GM19351 (cell line): ENCODE results near the gene ENTPD8.
"Not testable (repeated sequence)": the region's sequence is repeated elsewhere in the genome, so short reads cannot be mapped to it uniquely, and the experiment has no call there.

Experiments used
- ATAC-seq: cut with Tn5 transposase; IDR thresholded peaks from one replicate; pipeline ENCODE4 v1.9.1; 2021; ENCODE audit warnings: mild to moderate bottlenecking, moderate library complexity; ENCODE audit not compliant: unreplicated experiment

Gene ENTPD8

DNA sequence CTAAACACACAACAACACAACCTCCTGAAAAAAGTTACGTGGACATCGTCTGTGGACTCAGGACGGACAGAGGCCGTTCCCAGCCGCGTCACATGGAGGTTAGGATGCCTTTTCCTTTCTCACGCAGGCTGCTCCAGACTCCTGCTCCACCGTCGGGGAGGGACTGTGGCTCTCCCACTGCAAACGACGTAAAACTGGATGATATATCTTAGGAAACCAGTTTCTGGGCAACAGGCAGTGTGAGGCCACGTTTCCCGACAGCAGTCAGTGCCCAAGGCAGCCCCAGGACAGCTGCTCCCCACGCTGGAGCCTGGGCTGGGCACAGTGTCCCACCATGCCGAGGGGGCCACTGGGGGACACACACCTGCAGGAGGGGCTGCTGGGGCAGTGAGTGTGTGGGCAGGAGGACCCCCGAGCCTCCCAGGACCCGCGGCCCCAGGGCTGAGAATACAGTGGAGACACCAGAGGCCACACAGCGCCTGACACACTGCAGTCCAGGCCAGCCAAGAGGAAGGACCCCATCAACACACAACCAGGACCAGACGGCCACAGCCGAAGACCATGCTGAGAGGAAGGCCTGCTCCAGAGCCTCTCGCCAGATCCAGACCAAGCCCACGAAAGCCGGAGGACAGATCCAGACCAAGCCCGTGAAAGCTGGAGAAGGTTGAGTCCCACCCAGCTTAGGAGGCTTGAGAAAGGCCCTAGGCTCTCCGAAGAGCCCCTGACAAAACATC, 44.4 kb downstream of the ENTPD8 start:
- no peak for ATAC-seq

DNA sequence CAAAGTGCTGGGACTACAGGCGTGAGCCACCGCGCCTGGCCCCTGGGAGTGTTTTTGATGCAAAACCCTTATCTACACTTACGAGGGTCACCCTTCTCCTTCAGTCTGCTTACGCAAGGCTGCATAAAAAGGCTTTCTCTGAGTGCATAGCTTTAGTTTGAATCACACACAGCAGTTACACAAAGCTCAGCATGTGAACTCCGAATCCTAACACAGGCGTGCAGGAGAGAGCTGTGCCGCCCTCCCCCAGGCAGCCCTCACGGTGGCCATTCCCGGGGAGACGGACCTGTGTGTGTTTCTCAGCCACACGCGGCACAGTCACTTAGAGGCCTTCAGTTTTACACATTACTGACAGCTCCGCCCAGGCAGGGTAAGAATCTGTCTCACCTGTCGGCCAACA, 44.9 kb downstream of the ENTPD8 start:
- no peak for ATAC-seq

DNA sequence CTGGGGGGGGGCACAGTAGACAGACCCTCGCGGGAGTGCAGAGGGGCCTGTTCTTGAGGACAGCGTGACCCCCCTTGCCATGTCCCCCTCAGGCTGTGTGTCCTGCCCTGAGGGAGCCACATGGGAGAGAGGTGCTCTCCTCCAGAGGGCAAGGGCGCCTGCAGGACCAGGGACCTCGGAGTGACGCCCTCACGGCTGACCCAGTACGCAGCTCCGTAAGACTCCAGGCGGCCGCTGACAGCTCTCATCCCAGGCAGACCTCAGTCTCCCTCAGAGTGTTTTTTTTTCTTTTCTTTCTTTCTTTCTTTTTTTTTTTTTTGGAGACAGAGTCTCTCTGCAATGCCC, 45.5 kb downstream of the ENTPD8 start:
- no peak for ATAC-seq

DNA sequence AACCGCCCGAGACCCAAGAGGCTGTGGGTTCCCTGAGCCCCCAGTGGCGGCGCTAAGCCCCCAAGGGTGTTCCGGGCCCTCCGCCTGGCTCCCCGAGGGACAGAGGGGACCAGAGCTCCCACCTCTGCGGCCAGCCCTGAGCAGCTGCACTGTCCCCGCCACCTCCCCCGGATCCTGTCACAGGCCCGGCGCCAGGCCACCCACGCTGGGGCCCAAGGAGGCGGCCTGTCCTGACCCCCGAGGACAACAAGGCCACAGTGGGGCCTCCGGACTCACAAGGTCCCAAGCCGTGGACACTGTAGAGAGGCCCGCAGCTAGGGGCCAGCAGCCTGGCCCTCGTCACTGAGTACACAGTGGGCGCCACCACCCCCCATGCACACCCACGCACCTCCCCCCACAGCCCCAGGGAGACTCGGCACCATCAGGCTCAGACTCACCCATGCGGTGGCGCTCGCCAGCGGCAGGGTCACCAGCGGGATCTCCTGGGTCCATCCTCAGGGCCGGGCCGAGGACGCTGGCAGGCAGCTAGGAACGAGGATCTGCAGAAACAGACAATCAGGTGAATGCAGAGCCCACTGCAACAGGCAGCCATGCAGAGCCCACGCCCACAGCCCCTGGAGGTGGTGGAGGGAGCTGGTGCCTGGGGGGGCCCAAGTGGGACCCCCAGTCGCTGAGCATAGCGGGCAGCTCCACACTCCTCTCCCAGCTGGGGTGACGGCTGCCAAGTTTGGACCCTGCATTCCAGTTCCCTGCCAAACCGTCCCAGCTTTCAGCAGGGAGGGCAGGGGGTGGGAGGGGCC, 46.1 kb downstream of the ENTPD8 start:
- no peak for ATAC-seq

DNA sequence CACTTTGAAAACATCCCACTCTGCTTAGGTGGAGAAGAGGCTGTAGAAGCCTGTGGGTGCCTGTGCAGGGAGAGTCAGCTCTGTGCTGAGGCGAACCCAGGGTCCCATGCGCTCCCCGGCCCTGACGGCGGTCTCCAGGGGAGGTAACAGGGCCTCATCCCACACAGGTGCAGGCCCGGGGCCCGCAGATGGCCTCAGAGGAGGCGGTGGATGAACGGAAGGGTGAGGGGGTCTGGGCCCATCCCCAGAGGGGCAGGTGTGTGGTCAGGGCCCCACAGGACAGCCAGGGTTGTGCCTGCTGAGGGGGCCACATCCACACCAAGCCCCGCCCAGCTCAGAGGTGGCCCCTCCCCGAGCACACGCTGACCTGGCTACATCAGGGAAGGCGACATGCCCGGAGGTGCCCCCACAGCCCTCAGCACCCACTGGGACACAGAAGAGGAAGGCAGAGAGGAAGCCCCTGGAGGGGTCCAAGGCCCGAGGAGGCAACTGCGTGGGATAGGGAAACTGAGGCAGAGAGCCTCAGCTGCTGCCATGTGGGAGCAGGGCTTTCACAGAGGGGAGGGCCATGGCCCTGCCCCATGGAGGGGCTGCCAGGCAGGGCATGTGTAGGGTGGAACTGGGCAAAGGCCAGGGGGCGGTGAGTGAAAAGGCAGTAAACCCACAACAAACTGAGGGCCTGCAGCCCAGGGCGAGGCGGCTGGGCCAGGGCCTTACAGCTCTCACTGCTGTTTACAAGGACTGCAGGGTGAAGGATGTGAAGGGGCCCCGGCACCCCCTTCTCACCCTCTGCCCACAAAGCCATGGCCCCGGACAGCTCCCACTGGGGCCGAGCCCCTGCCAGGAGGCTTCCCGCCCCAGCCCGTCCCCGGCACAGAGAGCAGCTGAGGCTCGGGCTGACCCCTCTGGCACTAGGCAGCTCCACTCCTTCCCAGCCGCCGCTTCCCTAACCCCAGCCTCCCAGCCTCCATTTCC, 47.7 kb downstream of the ENTPD8 start:
- no peak for ATAC-seq

DNA sequence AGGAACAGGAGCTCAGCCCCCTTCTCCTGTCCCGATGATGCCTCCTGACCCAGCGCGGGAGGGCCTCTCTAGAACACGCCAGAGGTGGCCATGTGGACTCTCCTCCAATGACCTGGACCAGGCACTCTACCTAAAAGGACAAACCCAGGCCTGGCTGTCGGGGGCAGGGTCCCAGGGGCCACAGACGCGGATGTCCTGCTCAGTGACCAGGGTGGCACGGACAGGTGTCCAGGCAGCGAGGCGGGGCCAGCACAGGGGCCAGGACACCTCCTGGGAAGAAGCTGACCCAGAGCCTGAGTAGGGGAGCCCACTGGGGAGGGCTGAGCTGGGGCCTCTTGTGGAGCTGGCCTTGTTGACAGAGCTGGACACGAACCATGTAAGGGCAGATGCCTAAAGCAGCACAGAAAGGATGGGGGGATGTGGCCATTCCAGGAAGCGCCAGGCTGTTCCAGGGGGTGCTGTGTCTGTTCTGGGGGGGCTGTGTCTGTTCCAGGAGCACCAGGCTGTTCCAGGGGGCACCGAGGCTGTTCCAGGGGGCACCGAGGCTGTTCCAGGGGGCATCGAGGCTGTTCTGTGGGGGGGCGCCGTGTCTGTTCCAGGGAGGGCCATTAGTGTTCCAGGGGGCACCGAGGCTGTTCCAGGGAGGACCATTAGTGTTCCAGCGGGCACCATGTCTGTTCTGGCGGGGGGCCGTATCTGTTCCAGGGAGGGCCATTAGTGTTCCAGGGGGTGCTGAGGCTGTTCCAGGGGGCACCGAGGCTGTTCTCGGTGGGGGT, 48.7 kb downstream of the ENTPD8 start:
- no peak for ATAC-seq

DNA sequence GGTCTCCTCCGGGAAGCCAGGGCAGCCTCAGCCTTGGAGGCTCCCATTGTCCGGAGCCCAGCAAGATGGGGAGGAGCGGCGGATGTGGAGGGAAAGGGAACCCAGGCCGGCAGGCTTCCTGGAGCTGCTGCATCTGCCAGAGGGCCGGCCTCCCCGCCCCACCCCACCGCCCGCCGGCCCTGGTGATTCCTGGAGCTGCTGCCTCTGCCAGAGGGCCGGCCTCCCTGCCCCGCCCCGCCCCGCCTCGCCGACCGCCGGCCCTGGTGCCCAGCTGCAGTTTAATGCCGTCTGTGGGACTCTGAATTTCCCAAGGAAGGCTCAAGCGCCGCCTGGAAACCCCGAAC, 49.8 kb downstream of the ENTPD8 start:
- no peak for ATAC-seq

DNA sequence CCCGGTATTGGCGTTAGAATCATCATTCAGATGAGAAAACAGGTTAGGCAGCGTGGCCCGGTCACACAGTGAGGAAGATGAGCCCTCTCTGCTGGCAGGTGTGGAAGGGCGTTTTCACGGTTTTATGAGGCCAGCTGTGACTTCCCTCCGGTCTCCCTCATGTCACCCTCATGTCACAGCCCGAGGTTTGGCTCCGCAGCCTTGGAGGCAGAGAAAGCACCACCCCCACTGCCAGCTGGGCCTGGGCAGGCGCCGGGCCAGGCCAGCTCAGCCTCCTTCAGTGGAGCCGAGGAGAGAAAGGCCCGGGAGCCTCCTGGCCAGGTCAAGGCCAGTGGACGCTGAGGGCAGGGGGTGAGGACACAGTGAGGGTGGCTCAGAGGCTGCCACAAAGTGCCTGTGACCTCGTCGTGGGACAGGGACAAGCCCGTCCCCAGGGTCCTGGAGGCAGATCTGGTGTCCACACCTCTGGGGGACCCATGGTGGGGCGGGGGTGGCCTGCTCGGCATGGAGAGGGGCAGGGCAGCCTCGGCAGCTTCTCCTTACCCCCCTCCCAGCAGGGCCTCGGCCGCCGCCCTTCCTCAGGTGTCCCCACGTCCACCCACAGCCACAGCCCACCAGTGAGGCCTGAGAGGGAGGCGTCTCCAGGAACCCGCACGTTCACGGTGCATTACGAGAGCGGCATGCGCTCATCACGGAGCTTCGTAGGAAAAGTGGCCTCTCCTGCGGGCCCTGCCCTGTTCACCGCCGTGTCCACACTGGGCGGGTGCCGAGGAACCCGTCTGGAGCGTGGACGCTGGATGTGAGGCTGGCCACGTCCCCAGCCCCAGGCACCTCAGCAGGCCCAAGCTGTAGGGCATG, 50.4 kb downstream of the ENTPD8 start:
- no peak for ATAC-seq

DNA sequence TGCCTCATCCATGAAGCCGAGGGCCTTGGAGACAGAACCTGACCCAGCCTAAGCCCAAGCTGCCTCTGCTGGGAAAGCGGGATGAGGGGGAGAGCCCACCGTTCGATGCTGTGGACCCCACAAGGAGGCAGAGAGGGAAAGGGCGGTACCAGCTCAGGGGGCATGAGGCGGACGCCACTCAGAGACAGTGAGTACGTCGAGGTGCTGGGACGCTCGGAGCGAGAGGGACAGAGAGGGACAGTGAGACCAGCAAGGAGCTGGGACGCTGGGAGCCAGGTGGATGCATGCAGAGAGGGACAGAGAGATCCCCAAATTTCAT, 51.8 kb downstream of the ENTPD8 start:
- ATAC-seq: no peak

DNA sequence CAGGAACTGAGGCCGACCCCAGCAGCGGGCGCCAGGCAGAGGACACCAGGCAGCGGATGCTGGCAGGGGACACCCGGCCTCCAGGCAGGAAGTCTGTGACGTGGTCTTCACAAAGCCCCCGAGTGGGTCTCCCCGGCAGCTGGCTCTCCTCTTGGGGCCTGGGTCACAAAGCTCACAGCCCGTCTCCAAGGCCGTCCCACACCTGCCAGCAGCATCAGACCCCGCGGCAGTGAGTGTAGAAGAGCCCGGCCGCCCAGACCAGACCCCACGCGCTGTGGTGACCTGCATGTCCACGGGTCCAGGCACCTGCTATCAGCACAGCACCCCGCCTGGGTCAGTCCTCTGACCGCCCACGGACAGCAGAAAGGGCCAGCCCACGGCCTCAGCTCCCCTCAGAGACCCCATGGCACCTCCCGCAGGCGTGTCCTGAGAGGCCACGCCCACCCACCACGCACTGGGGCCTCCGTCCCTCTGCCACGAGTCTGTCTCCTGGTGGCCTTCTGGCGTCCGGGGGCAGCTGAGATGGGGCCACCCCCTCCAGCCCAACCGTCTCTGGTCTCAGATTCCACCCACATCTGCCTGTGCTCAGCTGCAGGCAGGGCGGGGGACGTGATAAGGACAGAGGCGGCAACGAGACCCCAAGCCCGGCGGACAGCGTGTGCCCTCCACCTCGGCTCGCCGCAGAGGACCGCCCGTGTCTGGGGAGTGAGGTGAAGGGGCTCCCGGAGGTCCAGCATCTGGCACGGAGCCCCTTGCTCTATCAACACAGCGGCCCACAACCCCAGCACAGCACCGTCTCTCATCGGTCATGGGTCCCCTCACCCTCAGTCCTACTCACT, 52.3 kb downstream of the ENTPD8 start:
- no peak for ATAC-seq

DNA sequence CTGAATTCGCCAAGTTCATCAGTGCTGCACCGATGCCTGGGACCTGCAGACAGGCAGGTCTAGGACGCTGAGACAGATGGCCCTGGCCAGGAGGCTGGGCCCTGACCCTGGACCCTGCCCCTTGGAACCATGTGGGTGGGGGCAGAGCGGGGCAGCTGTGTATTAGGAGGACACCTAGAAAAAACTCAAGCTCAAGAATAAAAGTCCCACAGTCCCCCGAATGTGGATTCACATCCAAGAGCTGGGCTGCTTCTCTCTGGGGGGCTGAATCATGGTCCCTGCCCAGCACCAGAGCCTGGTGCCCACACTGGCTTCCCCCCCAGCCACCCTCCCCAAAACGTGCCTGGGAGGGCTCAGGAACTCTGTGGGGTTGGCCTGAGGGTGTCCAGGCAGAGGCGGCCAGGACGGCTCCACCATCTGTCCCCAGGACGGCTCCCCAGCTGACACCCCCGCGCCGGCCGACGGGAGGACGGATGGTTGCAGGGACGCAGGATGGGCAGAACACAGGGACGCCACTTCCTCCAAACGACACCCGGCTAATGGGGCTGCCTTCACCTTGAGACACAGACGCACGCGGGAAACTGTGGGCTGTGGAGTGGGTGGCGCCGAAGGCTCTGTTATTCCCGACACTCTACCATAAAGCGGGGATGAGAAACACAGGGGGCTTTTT, 53.1 kb downstream of the ENTPD8 start:
- no peak for ATAC-seq

DNA sequence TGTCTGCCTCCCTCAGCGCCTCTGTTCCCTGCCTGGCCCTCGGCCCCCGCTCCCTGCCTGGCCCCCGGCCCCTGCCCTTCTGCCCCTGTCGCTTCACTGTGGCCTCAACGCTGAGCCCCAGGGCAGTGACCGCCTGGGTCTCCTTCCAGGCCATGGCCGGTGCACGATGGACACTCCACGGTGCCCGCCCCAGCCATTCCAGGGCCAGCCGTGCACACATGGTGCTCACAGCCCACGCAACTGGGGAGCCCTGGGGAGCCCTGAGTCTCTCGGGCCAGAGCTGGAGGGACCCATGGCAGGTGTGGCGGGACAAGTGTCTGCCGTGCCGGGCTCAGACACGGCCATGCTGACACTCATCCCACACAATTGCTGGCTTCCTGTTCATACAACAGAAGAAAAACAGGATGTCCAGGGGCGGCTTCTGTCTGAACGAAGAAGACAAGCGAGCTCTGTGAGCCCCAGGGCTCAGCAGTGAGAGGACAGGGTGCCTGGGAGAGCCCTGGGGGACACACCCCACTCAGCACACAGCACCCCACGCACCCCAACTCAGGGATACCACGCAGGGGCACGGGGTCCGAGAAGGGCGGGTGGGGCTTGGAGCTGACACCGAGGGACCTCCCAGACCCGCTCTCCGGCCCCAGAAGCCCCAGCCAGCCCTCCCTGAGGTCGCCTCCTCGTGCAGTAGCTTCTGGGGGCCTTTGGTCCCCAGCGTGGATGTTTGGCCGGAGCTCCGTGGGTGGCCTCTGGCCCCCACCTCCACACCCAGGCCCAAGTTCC, 53.9 kb downstream of the ENTPD8 start:
- ATAC-seq: no peak

DNA sequence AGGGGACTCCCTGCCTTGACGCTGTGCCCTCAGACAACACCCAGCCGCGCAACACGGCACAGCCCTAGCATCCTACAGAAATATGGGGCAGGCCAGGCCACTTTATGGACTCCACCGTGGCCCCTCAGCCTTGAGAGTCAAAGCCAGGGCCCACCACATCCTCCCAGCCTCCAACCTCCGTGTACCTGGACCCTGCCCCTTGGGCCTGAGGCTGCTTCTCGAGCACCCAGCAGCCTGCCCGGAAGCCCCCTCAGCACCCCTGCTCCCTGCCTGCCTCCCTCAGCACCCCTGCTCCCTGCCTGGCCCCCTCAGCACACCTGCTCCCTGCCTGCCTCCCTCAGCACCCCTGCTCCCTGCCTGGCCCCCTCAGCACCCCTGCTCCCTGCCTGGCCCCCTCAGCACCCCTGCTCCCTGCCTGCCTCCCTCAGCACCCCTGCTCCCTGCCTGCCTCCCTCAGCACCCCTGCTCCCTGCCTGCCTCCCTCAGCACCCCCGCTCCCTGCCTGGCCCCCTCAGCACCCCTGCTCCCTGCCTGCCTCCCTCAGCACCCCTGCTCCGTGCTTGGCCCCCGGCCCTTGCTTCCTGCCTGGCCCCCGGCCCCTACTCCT, 54.5 kb downstream of the ENTPD8 start:
- not testable (repeated sequence) for ATAC-seq

DNA sequence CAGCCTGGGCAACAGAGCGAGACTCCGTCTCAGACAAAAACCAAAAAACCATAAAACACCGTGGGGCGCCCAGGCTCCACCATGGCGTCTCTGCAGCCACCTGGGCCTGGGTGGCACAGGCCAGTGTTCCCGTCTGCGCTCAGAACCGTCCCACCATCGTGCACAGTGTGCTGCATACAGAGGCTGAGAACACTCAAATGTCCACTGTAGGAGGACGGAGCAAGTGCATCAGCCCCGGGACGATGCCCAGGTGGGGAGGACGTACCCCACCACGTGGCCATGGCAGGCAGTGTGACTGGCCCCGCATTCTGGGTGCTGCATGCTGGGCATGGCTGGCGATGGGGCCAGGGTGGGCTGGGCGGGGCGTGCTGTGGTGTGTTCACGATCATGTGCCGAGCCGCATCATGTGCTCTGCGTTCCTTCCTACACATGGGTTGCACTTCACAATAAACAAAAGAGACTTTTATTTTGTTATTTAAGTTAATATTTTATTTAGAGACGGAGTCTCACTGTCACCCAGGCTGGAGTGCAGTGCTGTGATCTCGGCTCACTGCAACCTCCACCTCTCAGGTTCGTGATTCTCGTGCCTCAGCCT, 56.0 kb downstream of the ENTPD8 start:
- ATAC-seq: no peak
